ENCODE data around the gene DEXI. TPM values are rescaled to one million over a fixed set of nuclear protein-coding genes. Genes with fewer than 3 reads are reported as not detected.

Gene DEXI
- total RNA-seq, 2 donors from 2014 or later, result 31.5 to 32.0 TPM

DNA sequence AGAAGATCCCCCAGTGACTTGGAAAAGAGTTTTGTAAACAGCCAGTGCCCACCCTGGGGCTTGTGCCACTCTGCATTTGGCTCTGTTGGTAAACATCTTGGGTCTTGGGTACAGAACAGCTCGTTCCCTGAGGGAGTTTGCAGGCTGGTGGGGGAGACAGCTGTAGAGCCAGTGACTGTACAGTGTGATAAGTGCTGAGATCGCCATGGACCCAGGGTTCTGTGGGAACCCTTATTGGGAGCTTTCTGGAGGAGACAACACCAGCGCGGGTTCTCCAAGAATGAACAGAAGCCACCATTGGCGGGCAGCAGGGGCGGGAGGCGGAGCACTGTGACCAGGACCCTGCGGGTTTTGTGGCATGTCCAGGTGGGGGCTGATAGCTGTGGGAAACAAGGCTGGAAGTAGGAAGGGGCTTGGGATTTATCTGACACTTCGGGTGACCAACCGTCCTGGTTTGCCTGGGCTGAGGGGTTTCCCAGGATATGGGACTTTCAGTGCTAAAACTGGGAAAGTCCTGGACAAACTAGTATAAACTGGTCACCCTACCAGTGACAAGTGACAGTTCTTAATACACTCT lies 5.0 kb upstream of the DEXI start:
- Mint-ChIP-seq H3K36me3 (ENCODE audit: low read depth) (no peaks in the 10 kb centered on the region), H3K27me3 (ENCODE audit: insufficient read depth) (no peaks in the 10 kb centered on the region), H3K4me1 (peaks cover 67% of the 10 kb centered on the region), H3K4me3 (peak overlapping the region; percentile 80), H3K9me3 (no peaks in the 10 kb centered on the region), H3K27ac (peak overlapping the region; percentile 62)
- no peak overlapping the region for H3K9ac ChIP-seq (ENCODE audit: extremely low read depth, low read length, poor library complexity, severe bottlenecking)
- H3K27ac ChIP-seq (ENCODE audit: low read depth, low read length), result no peak overlapping the region
- H3K4me1 ChIP-seq (ENCODE audit: control insufficient read depth, insufficient read depth, low read length), result peaks cover 41% of the 10 kb centered on the region
- peak overlapping the region; percentile 50 for H3K4me3 ChIP-seq (ENCODE audit: low read length)
- H3K9me3 ChIP-seq (ENCODE audit: control insufficient read depth, low read length), result no peaks in the 10 kb centered on the region
- H3K36me3 ChIP-seq (ENCODE audit: control insufficient read depth, insufficient read depth, low read length), result no peaks in the 10 kb centered on the region
- TF ChIP-seq, protein P1, sequence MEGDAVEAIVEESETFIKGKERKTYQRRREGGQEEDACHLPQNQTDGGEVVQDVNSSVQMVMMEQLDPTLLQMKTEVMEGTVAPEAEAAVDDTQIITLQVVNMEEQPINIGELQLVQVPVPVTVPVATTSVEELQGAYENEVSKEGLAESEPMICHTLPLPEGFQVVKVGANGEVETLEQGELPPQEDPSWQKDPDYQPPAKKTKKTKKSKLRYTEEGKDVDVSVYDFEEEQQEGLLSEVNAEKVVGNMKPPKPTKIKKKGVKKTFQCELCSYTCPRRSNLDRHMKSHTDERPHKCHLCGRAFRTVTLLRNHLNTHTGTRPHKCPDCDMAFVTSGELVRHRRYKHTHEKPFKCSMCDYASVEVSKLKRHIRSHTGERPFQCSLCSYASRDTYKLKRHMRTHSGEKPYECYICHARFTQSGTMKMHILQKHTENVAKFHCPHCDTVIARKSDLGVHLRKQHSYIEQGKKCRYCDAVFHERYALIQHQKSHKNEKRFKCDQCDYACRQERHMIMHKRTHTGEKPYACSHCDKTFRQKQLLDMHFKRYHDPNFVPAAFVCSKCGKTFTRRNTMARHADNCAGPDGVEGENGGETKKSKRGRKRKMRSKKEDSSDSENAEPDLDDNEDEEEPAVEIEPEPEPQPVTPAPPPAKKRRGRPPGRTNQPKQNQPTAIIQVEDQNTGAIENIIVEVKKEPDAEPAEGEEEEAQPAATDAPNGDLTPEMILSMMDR (conservative IDR thresholded peaks at IDR 0.05), result no peak
- 84 to 93% methylated on average over 7 to 10 of the region's 10 CpGs for WGBS, 2 experiments (ENCODE audit: insufficient coverage in 1 of 2, insufficient read length in 1 of 2)
- H3K27me3 ChIP-seq (ENCODE audit: control insufficient read depth, insufficient read depth, low read length, poor library complexity, severe bottlenecking), result no peaks in the 10 kb centered on the region
- peak; percentile 60 for DNase-seq

DNA sequence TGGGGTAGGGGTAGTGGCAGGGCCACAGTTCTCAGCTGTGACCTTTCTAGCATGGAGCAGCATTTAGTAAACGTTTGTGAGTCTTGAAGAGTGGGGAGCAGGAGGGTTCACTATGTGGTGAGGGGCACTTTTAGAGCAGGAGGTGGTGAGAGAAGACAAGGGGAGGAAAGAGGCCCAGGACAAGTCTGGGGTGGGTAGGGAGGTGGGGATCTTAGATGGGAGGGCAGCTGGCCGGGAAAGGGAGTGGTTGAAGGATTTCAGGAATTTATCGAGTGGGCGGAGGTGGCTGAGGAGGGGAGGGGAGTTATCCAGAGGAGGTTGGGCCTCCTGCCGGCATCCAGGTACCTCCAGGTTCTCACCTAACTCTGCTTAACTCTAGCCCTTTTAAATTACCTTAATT lies 4.0 kb upstream of the DEXI start:
- Histone ChIP-seq H3K9ac (ENCODE audit: extremely low read depth, low read length, poor library complexity, severe bottlenecking) (peak overlapping the region; percentile 19), H3K36me3 (ENCODE audit: control insufficient read depth, insufficient read depth, low read length) (no peaks in the 10 kb centered on the region), H3K27ac (ENCODE audit: low read depth, low read length) (no peak overlapping the region), H3K27me3 (ENCODE audit: control insufficient read depth, insufficient read depth, low read length, poor library complexity, severe bottlenecking) (no peaks in the 10 kb centered on the region), H3K9me3 (ENCODE audit: control insufficient read depth, low read length) (no peaks in the 10 kb centered on the region), H3K4me3 (ENCODE audit: low read length) (peak overlapping the region; percentile 89), H3K4me1 (ENCODE audit: control insufficient read depth, insufficient read depth, low read length) (peaks cover 36% of the 10 kb centered on the region)
- Mint-ChIP-seq H3K9me3 (no peaks in the 10 kb centered on the region), H3K27me3 (ENCODE audit: insufficient read depth) (no peaks in the 10 kb centered on the region), H3K36me3 (ENCODE audit: low read depth) (no peaks in the 10 kb centered on the region), H3K4me1 (peaks cover 60% of the 10 kb centered on the region), H3K4me3 (peak overlapping the region; percentile 80), H3K27ac (peak overlapping the region; percentile 96)
- peak; percentile 91 for DNase-seq
- TF ChIP-seq, protein P1 (conservative IDR thresholded peaks at IDR 0.05), result no peak
- WGBS, 2 experiments (ENCODE audit: insufficient coverage in 1 of 2, insufficient read length in 1 of 2), result 1 to 8% methylated on average over 2 to 5 of the region's 5 CpGs

DNA sequence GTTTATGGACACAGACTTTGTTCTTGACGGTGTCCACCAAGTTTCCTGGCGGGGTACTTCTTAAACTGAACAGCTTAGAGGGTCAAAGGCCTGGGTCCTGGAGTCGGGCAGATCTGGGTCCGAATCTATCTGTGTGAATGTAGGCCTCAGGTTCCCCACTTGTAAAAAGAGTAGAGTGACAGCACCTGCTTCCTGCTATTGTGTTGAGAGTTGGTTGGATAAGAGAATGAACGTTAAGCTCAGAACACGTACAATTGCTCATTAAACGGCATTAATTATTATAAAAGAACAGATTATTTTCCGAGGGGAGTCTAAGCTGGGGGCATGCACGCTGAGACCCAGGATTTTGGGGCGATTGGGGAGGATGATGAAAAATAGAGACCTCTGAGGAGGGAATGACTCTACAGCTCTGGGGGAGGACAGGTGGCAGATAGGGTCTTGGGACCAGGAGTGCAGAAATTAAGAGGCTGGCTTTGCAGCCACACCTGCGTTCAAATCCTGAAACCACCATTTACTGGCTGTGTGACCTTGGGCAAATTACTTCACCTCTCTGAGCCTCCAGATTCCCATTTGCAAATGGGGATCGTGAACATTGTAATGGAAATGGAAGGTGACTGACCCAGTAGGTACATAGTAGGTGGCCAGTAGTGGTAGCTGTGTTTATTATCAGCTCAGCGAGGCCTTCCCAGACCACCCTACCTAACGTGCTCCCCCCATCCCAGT lies 3.0 kb upstream of the DEXI start:
- Histone ChIP-seq H3K27me3 (ENCODE audit: control insufficient read depth, insufficient read depth, low read length, poor library complexity, severe bottlenecking) (no peaks in the 10 kb centered on the region), H3K9ac (ENCODE audit: extremely low read depth, low read length, poor library complexity, severe bottlenecking) (peak overlapping the region; percentile 47), H3K4me1 (ENCODE audit: control insufficient read depth, insufficient read depth, low read length) (peaks cover 33% of the 10 kb centered on the region), H3K27ac (ENCODE audit: low read depth, low read length) (no peak overlapping the region), H3K9me3 (ENCODE audit: control insufficient read depth, low read length) (no peaks in the 10 kb centered on the region), H3K36me3 (ENCODE audit: control insufficient read depth, insufficient read depth, low read length) (no peaks in the 10 kb centered on the region), H3K4me3 (ENCODE audit: low read length) (peak overlapping the region; percentile 89)
- WGBS, 2 experiments (ENCODE audit: insufficient coverage in 1 of 2, insufficient read length in 1 of 2), result 58 to 66% methylated on average over 9 to 14 of the region's 14 CpGs
- Mint-ChIP-seq H3K27me3 (ENCODE audit: insufficient read depth) (no peaks in the 10 kb centered on the region), H3K36me3 (ENCODE audit: low read depth) (no peaks in the 10 kb centered on the region), H3K4me1 (peaks cover 58% of the 10 kb centered on the region), H3K9me3 (no peaks in the 10 kb centered on the region), H3K27ac (peak overlapping the region; percentile 74), H3K4me3 (peak overlapping the region; percentile 80)
- no peak for DNase-seq
- TF ChIP-seq, protein P1 (conservative IDR thresholded peaks at IDR 0.05), result no peak

All from endodermal cell (in vitro differentiated cells).